SKM-1 (cell line): ENCODE results near the gene MYPN.
A peak's percentile ranks its signal among the peaks of the same experiment; 100 is the strongest.
"Not testable (repeated sequence)": the region's sequence is repeated elsewhere in the genome, so short reads cannot be mapped to it uniquely, and the experiment has no call there.

Experiments
- DNase-seq: peaks from one replicate; lab custom pipeline; 2025; ENCODE audit not compliant: unreplicated experiment; lab: John Stamatoyannopoulos, UW

The MYPN gene

GRCh38 chr10:68166871-68167585, 57.7 kb downstream of the MYPN start:
- no peak for DNase-seq

GRCh38 chr10:68167586-68168189, 58.4 kb downstream of the MYPN start:
- no peak for DNase-seq

GRCh38 chr10:68171539-68172080, 62.3 kb downstream of the MYPN start:
- DNase-seq = no peak

- DNase-seq = no peak
Observed at GRCh38 chr10:68172324-68172723, 63.0 kb downstream of the MYPN start.

GRCh38 chr10:68175949-68176348, 66.7 kb downstream of the MYPN start:
- DNase-seq = no peak

GRCh38 chr10:68176797-68177196, 67.5 kb downstream of the MYPN start:
- no peak for DNase-seq

GRCh38 chr10:68178592-68178991, 69.3 kb downstream of the MYPN start:
- no peak for DNase-seq

- DNase-seq = no peak
Observed at GRCh38 chr10:68179016-68179415, 69.7 kb downstream of the MYPN start.

- no peak for DNase-seq
Observed at GRCh38 chr10:68180490-68180889, 71.2 kb downstream of the MYPN start.

GRCh38 chr10:68184546-68184945, 75.3 kb downstream of the MYPN start:
- DNase-seq = no peak

- DNase-seq = no peak
Observed at GRCh38 chr10:68185085-68185484, 75.8 kb downstream of the MYPN start.

GRCh38 chr10:68188835-68189234, 79.5 kb downstream of the MYPN start:
- no peak for DNase-seq

GRCh38 chr10:68192113-68192512, 82.8 kb downstream of the MYPN start:
- no peak for DNase-seq

GRCh38 chr10:68194290-68194689, 85.0 kb downstream of the MYPN start:
- DNase-seq = no peak

- DNase-seq = not testable (repeated sequence)
Observed at GRCh38 chr10:68195776-68196175, 86.5 kb downstream of the MYPN start.

GRCh38 chr10:68196701-68197100, 87.4 kb downstream of the MYPN start:
- DNase-seq = no peak

GRCh38 chr10:68202960-68203353, 93.7 kb downstream of the MYPN start:
- peak; percentile 61 for DNase-seq

GRCh38 chr10:68208424-68209042, 99.2 kb downstream of the MYPN start:
- peak; percentile 43 for DNase-seq

GRCh38 chr10:68211669-68212068, 102.4 kb downstream of the MYPN start:
- no peak for DNase-seq

GRCh38 chr10:68212721-68213352, 103.5 kb downstream of the MYPN start:
- no peak for DNase-seq

GRCh38 chr10:68218786-68219185, 109.5 kb downstream of the MYPN start:
- DNase-seq = no peak

GRCh38 chr10:68221196-68221595, 111.9 kb downstream of the MYPN start:
- DNase-seq = no peak
